Embryonic facial prominence (tissue), 1 donor: ENCODE measurements around the gene TRIOBP.

Experiments used
- DNase-seq: peaks from one replicate; pipeline ENCODE4 v3.0.0-alpha.2; 2016; ENCODE audit errors: extremely low spot score

The TRIOBP gene

GRCh38 chr22:37669586-37669985 lies 27.3 kb upstream of the TRIOBP start:
- DNase-seq = no peak

GRCh38 chr22:37672206-37672919 lies 24.5 kb upstream of the TRIOBP start:
- no peak for DNase-seq

GRCh38 chr22:37672920-37673455 lies 23.9 kb upstream of the TRIOBP start:
- DNase-seq = no peak

GRCh38 chr22:37674248-37674647 lies 22.6 kb upstream of the TRIOBP start:
- DNase-seq = no peak

DNA sequence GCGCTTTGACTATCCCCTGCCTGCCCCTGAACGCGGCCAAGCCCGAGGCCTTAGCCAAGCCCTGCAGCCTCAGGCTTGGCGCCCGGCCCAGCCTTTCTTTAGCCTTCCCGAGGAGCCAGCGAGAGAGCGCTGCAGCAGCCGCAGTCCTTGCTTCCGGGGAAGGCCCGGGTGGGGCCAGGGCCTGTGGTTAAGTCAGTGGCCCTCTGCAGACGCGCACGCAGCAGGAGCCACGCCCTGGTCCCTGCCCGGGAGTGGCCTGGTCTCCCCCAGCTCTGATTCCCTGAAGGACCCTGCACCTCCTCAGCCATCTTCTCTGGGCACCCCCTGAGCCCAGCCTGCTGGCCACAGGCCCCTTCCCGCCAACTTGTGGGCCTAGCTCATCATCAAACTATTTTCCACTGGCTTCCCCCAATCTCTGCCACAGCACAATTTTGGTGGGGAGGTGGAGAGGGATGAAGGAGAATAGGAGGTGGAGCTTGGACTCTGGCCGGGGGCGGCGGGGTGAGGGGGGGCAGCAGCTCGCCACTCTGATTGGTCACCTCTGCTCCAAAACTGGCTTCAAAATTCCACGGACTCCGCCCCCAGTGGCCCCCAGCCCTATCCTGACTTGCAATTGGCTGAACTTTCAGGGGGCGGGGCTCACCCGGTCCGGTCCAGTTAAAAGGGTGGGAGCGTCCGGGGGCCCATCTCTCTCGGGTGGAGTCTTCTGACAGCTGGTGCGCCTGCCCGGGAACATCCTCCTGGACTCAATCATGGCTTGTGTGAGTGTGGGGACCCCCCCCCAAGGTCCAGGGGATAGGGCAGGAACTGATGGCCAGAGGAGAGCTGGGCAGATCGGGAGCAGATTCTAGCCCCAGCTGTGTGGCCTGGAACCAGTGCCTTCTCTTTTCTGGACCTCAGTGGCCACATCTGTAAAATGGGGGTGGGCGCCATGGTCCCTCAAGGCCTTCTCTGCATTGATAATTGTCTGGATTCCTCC lies 21.6 kb upstream of the TRIOBP start, which contains the start of gene LGALS1:
TSS of gene LGALS1 (plus strand) at position 686 of the 979 bp plus-strand sequence. CDS start at position 753, 67 bp downstream.
- peak; percentile 88 for DNase-seq

DNA sequence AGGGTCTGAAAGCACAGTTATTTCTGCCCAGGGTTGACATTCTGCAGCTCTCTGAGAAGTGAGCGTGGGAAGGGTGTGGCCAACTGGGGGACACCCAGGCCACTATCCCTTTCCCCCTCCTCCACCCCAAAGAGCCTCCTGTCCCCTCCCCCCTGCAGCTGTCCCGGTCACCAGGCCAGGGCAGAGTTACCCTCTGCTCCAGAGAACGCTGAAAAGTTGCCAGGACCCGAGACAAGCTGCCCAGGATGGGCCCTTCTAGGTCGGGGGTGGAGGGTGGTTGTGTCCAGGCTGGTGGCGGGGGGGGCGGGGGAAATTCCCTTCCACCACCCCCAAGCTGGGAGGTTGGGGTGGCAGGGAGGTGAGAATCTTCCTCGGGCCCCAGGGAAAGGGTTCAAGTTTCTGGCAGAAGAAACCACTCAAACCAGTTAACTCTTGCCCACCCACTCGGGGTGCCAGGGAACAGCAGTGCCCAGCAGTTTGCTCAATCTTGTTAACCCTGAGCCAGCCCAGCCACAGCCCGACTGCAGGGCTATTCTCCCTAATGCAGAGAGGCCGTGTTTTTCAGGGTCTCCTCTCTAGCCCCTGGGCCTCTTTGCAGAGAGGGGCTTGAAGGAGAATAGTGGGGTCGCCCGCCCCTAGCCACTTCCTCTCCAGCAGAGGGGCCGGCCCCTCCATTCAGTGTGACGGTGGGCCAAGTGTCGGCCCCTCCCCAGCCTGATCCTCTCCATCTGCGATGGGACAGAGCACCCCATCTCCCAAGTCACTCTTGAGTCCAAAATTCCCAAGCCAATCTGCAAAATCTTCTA lies 20.7 kb upstream of the TRIOBP start:
- DNase-seq = no peak

DNA sequence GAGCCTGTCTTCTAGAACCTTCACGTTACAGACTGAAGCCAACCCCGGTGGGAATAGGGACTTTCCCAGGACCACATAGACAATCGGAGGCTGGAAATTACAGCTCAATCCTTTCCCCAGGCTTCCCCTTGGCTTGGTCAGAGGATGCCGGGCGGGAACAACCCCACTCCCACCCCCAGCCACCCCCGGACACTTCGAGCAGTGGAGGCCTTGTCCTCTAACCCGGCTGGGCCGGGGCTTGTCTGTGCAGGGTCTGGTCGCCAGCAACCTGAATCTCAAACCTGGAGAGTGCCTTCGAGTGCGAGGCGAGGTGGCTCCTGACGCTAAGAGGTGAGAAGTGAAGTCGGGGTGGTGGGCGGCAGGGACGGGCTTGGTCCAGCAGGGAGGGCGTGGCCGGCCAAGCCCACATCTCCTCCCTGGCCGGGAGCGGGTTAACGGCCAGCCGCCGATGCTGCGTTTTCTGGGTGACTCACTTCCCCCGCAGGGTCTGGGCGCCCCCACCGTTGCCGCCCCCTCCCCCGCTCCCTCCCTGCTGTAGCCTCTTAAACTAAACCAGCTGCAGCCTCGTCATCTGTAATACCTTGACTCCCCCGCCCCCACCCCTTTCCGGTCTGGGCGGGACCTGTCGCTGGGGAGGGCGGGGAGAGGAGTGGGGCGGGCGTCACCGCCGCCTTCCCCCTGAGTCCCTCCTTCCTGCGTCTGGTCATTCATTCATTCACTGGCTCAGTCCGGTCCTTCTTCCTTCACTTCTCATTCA lies 19.9 kb upstream of the TRIOBP start:
- peak; percentile 87 for DNase-seq

- no peak for DNase-seq
These were observed 19.3 kb upstream of the TRIOBP start for GRCh38 chr22:37677493-37677974.

GRCh38 chr22:37678372-37678771 lies 18.5 kb upstream of the TRIOBP start:
- DNase-seq = no peak

DNA sequence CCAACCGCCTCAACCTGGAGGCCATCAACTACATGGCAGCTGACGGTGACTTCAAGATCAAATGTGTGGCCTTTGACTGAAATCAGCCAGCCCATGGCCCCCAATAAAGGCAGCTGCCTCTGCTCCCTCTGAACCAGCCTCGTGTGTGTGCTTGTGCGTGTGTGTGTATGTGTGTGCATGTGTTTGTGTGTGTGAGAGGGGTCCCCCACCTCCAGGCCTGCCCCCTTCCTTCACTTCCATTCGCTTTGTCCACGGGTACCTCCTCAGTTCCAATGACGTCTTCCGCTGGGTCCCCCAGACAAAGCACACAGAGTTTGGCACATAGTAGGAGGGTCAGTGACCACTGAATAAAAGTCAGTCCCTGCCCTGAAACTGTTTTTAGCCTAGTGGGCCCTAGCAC lies 17.2 kb upstream of the TRIOBP start:
- no peak for DNase-seq

DNA sequence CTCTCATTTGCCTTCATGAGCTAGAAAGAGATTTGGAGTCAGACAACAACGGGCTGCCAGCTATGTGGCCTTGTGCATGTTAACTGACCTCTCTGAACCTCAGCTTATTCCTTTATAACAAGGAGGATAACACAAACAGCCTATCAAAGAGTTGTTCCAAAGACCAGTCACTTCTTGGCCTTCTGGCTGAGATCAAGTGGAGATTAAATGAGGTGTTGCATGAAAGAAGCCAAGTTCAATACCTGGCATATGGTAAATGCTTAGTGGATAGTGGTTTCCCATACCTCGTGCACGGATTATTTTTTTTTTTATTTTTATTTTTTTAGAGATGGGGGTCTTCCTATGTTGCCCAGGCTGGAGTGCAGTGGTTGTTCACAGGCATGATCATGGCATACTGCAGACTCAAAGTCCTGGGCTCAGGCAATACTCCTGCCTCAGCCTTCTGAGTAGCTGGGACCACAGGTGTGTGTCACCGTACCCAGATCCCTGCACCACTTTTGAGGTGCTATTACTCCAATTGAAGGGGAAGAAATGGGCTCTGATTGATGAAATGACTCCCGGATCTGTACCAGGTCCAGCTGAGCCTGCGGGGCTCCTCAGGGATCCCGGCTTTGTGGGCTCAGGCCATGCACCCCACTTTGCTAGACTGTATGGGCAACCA lies 16.5 kb upstream of the TRIOBP start:
- no peak for DNase-seq

DNA sequence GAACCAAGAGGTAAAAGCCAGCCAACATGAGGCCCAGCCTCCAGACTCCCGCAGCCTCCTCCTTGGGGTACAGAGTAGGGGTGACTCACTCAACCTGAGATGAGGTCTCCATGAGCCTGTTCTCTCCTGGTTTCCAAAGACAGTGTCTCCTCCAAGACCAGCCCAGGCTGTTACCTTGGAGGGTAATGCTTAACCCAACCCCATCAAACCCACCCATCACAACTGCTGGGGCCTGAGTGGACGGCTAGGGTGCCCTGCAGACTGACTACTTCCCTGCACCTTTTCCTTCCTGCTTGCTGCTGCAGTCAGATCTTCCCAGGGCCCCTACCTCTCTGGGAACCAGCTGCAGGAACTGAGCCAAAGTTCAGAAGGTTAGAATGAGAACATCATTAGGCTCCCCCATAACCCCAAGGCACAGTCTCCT lies 15.8 kb upstream of the TRIOBP start:
- no peak for DNase-seq

DNA sequence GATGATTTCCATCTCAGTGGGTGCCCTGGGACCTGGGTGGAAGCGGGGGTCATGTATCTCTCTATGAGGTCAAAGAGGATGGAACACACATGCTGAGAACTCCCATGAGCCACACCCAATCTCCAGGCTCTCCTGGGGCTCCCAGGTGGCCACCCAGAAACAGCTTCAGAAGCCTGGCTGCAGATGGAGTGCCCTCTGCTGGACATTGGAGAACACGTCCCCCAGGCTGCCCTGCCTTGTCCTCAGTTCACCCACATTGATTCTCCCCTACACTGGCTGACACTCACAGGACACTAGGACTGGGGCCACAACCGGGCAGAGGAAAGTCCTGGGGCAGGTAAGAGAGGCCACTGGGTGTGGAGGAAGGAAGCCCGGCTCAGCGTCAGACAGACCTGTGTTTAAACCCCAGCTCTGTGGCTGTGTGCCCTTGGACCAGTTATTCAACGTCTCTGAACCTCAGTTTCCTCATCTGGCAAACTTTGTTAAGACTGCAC lies 15.2 kb upstream of the TRIOBP start:
- DNase-seq = no peak

DNA sequence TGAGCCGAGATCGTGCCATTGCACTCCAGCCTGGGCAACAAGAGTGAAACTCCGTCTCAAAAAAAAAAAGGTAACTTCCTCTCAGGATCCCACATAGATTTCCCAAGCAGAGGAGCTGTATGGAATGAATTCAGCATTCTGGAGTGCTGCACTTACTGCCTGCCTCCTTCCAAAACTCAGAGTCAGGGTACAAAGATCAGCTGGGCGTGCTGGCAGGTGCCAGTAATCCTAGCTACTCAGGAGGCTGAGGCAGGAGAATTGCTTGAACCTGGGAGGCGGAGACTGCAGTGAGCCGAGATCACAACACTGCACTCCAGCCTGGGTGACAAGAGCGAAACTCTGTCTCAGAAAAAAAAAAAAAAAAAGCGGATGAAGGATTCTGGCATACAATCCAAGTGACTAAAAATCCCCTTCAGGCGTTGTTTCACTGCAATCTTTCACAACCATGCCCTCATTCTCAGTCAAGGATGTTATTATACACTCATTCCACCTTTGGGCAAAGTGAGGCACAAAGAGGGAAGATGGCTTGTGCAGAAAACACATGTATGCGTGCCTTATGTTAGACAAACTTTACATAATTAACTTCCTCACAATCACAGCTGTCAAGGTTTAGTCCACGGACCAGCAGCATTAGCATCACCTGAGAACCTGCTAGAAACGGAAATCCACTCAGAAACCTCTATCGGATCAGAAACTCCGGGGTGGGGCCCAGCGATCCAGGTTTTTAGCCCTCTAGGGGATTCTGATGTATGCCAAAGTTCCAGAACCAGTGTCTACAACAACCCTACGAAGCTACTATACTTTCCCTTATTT lies 11.8 kb upstream of the TRIOBP start:
- no peak for DNase-seq

- peak; percentile 84 for DNase-seq
These were observed 10.6 kb upstream of the TRIOBP start, which contains the start of gene NOL12 for GRCh38 chr22:37686002-37686982. NOL12 (plus strand) TSS chr22:37686343; CDS start chr22:37686393, 50 bp downstream.

GRCh38 chr22:37690407-37690806 lies 6.4 kb upstream of the TRIOBP start:
- DNase-seq = no peak

- DNase-seq = no peak
These were observed 5.8 kb upstream of the TRIOBP start for GRCh38 chr22:37690901-37691504.
